ENCODE data around the gene ZFAND6.
A peak's percentile ranks its signal among the peaks of the same experiment; 100 is the strongest.
"Not testable (repeated sequence)": the region's sequence is repeated elsewhere in the genome, so short reads cannot be mapped to it uniquely, and the experiment has no call there.

The ZFAND6 gene

GRCh38 chr15:80070840-80071239 is 11.4 kb downstream of the ZFAND6 start:
- H3K4me1 Mint-ChIP-seq = peaks cover 26% of the 10 kb centered on the region
- no peak overlapping the region for H3K27ac Mint-ChIP-seq
- no peak for ATAC-seq
- H3K36me3 Mint-ChIP-seq = no peaks in the 10 kb centered on the region
- no peaks in the 10 kb centered on the region for H3K9me3 Mint-ChIP-seq
- no peak overlapping the region for H3K4me3 Mint-ChIP-seq
- no peak for DNase-seq (ENCODE audit: low spot score in 2 of 2)

GRCh38 chr15:80071652-80072051 is 12.2 kb downstream of the ZFAND6 start:
- no peak for DNase-seq (ENCODE audit: low spot score in 2 of 2)
- ATAC-seq = no peak
- Mint-ChIP-seq H3K4me1 (peaks cover 33% of the 10 kb centered on the region), H3K9me3 (no peaks in the 10 kb centered on the region), H3K27ac (no peak overlapping the region), H3K36me3 (no peaks in the 10 kb centered on the region), H3K4me3 (no peak overlapping the region)

GRCh38 chr15:80072285-80072994 is 13.0 kb downstream of the ZFAND6 start:
- Mint-ChIP-seq H3K27ac (no peak overlapping the region), H3K4me3 (peak overlapping the region; percentile 65), H3K36me3 (no peaks in the 10 kb centered on the region), H3K9me3 (no peaks in the 10 kb centered on the region), H3K4me1 (peaks cover 25% of the 10 kb centered on the region)
- DNase-seq (ENCODE audit: low spot score in 2 of 2) (no peak), ATAC-seq (peak; percentile 85)

- Mint-ChIP-seq H3K4me1 (peaks cover 29% of the 10 kb centered on the region), H3K27ac (no peak overlapping the region), H3K36me3 (no peaks in the 10 kb centered on the region), H3K4me3 (no peak overlapping the region), H3K9me3 (no peaks in the 10 kb centered on the region)
- DNase-seq (ENCODE audit: low spot score in 2 of 2) (no peak), ATAC-seq (no peak)
Observed at GRCh38 chr15:80073197-80073596, 13.7 kb downstream of the ZFAND6 start.

GRCh38 chr15:80076321-80077318 is 17.1 kb downstream of the ZFAND6 start:
- Mint-ChIP-seq H3K4me1 (peaks cover 23% of the 10 kb centered on the region), H3K27ac (no peak overlapping the region), H3K4me3 (no peak overlapping the region), H3K9me3 (no peaks in the 10 kb centered on the region), H3K36me3 (no peaks in the 10 kb centered on the region)
- ATAC-seq (no peak), DNase-seq (ENCODE audit: low spot score in 2 of 2) (no peak)

- H3K27ac Mint-ChIP-seq = no peak overlapping the region
- peak; percentile 48 for ATAC-seq
- H3K4me1 Mint-ChIP-seq = peaks cover 30% of the 10 kb centered on the region
Observed at GRCh38 chr15:80081390-80081789, 21.9 kb downstream of the ZFAND6 start.

GRCh38 chr15:80087104-80087503 is 27.6 kb downstream of the ZFAND6 start:
- Mint-ChIP-seq H3K36me3 (no peaks in the 10 kb centered on the region), H3K4me1 (peaks cover 36% of the 10 kb centered on the region), H3K4me3 (no peak overlapping the region), H3K9me3 (no peaks in the 10 kb centered on the region), H3K27ac (no peak overlapping the region)
- ATAC-seq = no peak
- no peak for DNase-seq (ENCODE audit: low spot score in 2 of 2)

More at GRCh38 chr15:80081390-80081789, 21.9 kb downstream of the ZFAND6 start:
- Mint-ChIP-seq H3K4me3 (no peak overlapping the region), H3K9me3 (no peaks in the 10 kb centered on the region), H3K36me3 (no peaks in the 10 kb centered on the region)
- no peak for DNase-seq (ENCODE audit: low spot score in 2 of 2)

- Mint-ChIP-seq H3K4me3 (no peak overlapping the region), H3K27ac (no peak overlapping the region), H3K9me3 (no peaks in the 10 kb centered on the region), H3K4me1 (peaks cover 41% of the 10 kb centered on the region), H3K36me3 (no peaks in the 10 kb centered on the region)
- ATAC-seq (no peak), DNase-seq (ENCODE audit: low spot score in 2 of 2) (no peak)
Observed at GRCh38 chr15:80090041-80090440, 30.6 kb downstream of the ZFAND6 start.

GRCh38 chr15:80090879-80091503 is 31.5 kb downstream of the ZFAND6 start:
- DNase-seq (ENCODE audit: low spot score in 2 of 2) (no peak), ATAC-seq (no peak)
- no peaks in the 10 kb centered on the region for H3K9me3 Mint-ChIP-seq
- no peak overlapping the region for H3K4me3 Mint-ChIP-seq
- H3K27ac Mint-ChIP-seq = no peak overlapping the region
- no peaks in the 10 kb centered on the region for H3K36me3 Mint-ChIP-seq
- H3K4me1 Mint-ChIP-seq = peaks cover 40% of the 10 kb centered on the region

- ATAC-seq (peak; percentile 45), DNase-seq (ENCODE audit: low spot score in 2 of 2) (no peak)
- peaks cover 36% of the 10 kb centered on the region for H3K4me1 Mint-ChIP-seq
- H3K4me3 Mint-ChIP-seq = no peak overlapping the region
- H3K36me3 Mint-ChIP-seq = no peaks in the 10 kb centered on the region
- H3K27ac Mint-ChIP-seq = no peak overlapping the region
- H3K9me3 Mint-ChIP-seq = no peaks in the 10 kb centered on the region
Observed at GRCh38 chr15:80093854-80094418, 34.5 kb downstream of the ZFAND6 start.

- DNase-seq (ENCODE audit: low spot score in 2 of 2) (no peak), ATAC-seq (no peak)
- H3K4me3 Mint-ChIP-seq = no peak overlapping the region
- H3K9me3 Mint-ChIP-seq = no peaks in the 10 kb centered on the region
- no peak overlapping the region for H3K27ac Mint-ChIP-seq
- no peaks in the 10 kb centered on the region for H3K36me3 Mint-ChIP-seq
- peaks cover 21% of the 10 kb centered on the region for H3K4me1 Mint-ChIP-seq
Observed at GRCh38 chr15:80095511-80095910, 36.0 kb downstream of the ZFAND6 start.

GRCh38 chr15:80095969-80096368 is 36.5 kb downstream of the ZFAND6 start:
- Mint-ChIP-seq H3K36me3 (no peaks in the 10 kb centered on the region), H3K4me1 (peaks cover 20% of the 10 kb centered on the region), H3K4me3 (no peak overlapping the region), H3K27ac (no peak overlapping the region), H3K9me3 (no peaks in the 10 kb centered on the region)
- ATAC-seq (no peak), DNase-seq (ENCODE audit: low spot score in 2 of 2) (no peak)

- Mint-ChIP-seq H3K36me3 (no peaks in the 10 kb centered on the region), H3K27ac (no peak overlapping the region), H3K9me3 (no peaks in the 10 kb centered on the region), H3K4me1 (peaks cover 24% of the 10 kb centered on the region), H3K4me3 (no peak overlapping the region)
- DNase-seq (ENCODE audit: low spot score in 2 of 2) (no peak), ATAC-seq (no peak)
Observed at GRCh38 chr15:80098341-80098740, 38.9 kb downstream of the ZFAND6 start.

- H3K4me3 Mint-ChIP-seq = no peak overlapping the region
- H3K9me3 Mint-ChIP-seq = no peaks in the 10 kb centered on the region
- no peak for DNase-seq (ENCODE audit: low spot score in 2 of 2)
- no peak overlapping the region for H3K27ac Mint-ChIP-seq
- H3K36me3 Mint-ChIP-seq = no peaks in the 10 kb centered on the region
- H3K4me1 Mint-ChIP-seq = peaks cover 17% of the 10 kb centered on the region
- no peak for ATAC-seq
Observed at GRCh38 chr15:80099241-80099640, 39.8 kb downstream of the ZFAND6 start.

GRCh38 chr15:80099662-80100061 is 40.2 kb downstream of the ZFAND6 start:
- not testable (repeated sequence) for H3K36me3 Mint-ChIP-seq; H3K9me3 Mint-ChIP-seq; DNase-seq (ENCODE audit: low spot score in 2 of 2); ATAC-seq; H3K27ac Mint-ChIP-seq; H3K4me3 Mint-ChIP-seq
- H3K4me1 Mint-ChIP-seq = peaks cover 13% of the 10 kb centered on the region

All from stimulated activated effector memory CD8-positive, alpha-beta T cell treated with anti-CD3 and anti-CD28 coated beads, Interleukin-12 subunit alpha, Interleukin-12 subunit beta, amount 100 ng/mL, for 72 hours (primary cell).